Muscle layer of duodenum (tissue), 2 donors: ENCODE data around the gene MAP3K1.
"Not testable (repeated sequence)": the region's sequence is repeated elsewhere in the genome, so short reads cannot be mapped to it uniquely, and the experiment has no call there.

Experiments used
- H3K27ac ChIP-seq: one replicate; pipeline ENCODE4 v1.7.0; 2013; ENCODE audit warnings: mild to moderate bottlenecking, low read length
- H3K27me3 ChIP-seq: one replicate; pipeline ENCODE4 v1.7.0; 2013; ENCODE audit warnings: low read depth, mild to moderate bottlenecking, control low read depth, low read length
- H3K36me3 ChIP-seq, 2 donors: one replicate each; pipeline ENCODE4 v1.7.0; 2013; ENCODE audit warnings: low read length in 2 of 2, control low read depth in 1 of 2, mild to moderate bottlenecking in 1 of 2; ENCODE audit not compliant: insufficient read depth in 2 of 2, control insufficient read depth in 1 of 2
- H3K4me1 ChIP-seq, 2 donors: one replicate each; pipeline ENCODE4 v1.7.0; 2013; ENCODE audit warnings: low read length in 2 of 2, mild to moderate bottlenecking in 2 of 2, control low read depth in 1 of 2, moderate library complexity in 1 of 2; ENCODE audit not compliant: insufficient read depth in 2 of 2, control insufficient read depth in 1 of 2
- H3K4me3 ChIP-seq, 2 donors: one replicate each; pipeline ENCODE4 v1.7.0; 2013; ENCODE audit warnings: low read length in 2 of 2, low read depth in 1 of 2, mild to moderate bottlenecking in 1 of 2
- H3K9me3 ChIP-seq, 2 donors: one replicate each; pipeline ENCODE4 v1.7.0; 2013; ENCODE audit warnings: low read length in 2 of 2, control low read depth in 1 of 2, mild to moderate bottlenecking in 1 of 2; ENCODE audit not compliant: control insufficient read depth in 1 of 2
- donor health status: healthy.

MAP3K1 gene

DNA sequence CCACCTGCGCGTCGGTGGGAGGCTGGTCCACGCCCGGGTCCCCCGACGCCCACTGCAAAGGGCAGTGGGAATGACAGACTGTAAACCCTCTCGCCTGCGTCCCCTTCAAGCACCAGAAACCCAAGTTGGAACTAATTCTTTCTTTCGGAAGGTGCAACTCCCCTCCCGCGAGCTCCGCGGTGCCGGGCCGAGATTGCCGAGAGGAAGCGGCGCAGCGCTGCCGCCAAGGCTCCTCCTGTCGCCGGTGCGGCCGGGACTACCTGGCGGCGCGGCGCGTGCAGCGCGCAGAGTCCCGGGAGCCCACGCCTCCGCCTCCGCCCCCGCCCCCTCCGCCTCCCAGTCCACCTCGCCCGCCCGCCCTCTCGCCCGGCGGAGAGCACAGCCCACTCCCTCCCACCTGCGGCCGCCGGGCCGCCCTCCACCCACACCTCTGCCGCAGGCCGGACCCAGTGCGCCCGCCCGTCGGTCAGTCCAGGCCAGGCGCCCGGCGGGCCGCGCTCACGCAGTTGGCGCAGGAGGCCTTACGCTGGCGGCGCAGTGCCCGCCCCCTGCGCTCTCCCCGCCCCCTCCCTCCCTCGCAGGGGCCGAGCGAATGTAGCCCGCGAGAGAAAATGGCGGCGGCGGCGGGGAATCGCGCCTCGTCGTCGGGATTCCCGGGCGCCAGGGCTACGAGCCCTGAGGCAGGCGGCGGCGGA, at the start of gene MAP3K1:
TSS of gene MAP3K1 (plus strand) at position 587 of the 695 bp plus-strand sequence. CDS start at position 612, 25 bp downstream.
- peak within 1 kb of the TSS; percentile 83 for H3K27ac ChIP-seq
- H3K4me1 ChIP-seq = peaks cover 0 to 6% of the 10 kb centered on the region in 2 donors
- peak within 1 kb of the TSS; percentile 89 to 94 for H3K4me3 ChIP-seq
- no peaks in the 10 kb centered on the region for H3K27me3 ChIP-seq
- H3K9me3 ChIP-seq = no peaks in the 10 kb centered on the region
- H3K36me3 ChIP-seq = no peaks in the 10 kb centered on the region

DNA sequence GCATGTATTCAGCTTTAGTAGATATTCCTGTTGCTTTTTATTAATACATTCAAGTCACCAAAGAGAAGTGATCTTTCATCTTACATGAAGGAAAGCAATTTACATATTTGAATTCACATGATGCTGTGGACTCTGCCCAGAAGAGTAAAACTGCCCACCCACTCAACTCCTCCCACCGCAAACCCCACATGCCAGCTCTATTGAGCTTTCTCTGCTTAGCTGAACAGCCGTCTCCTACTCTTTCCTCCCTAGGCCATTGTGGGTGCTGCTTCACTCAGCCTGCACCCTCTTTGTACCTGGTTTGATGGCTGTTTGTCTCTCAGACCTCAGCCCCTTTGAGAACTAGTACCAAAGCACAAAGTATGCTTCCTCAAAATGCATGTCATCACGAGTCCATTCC, 48.4 kb upstream of the MAP3K1 start:
- Histone ChIP-seq H3K9me3 (no peaks in the 10 kb centered on the region), H3K27ac (no peak overlapping the region), H3K36me3 (no peaks in the 10 kb centered on the region), H3K4me1 (no peaks in the 10 kb centered on the region), H3K4me3 (no peak overlapping the region), H3K27me3 (no peaks in the 10 kb centered on the region)

DNA sequence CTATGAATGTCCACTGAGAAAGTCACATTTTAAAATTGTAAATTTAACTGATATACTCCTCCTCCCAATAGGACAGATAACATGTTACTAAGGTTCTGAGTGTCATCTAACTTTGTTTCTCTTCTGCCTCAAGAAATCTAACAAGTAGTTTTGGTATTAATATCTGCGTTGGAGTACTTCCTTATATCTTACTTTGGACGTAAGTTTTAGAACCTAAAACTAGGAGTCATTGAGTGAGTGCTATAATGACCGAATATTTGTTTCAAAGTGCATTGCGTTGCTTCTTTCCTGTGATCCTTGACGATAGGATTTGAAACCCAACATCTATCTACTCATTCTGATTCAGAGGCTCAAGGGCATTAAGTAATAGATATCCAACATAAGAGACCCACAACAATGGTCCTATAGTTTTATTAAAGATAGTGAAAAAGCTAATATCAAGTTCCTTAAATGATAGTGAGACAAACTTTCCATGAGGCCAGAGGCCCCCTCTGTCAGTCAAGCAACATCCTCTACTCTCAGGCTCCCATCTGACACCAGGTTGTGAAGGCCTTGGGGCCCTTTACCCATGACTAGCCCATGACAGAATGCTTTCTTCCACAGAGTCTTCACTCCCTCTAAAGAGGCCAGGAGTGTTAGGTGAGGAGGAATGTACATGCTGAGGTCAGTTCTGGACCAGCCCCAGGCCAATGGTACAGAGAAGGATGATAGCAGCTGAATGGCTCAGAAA, 45.3 kb upstream of the MAP3K1 start:
- Histone ChIP-seq H3K27me3 (no peaks in the 10 kb centered on the region), H3K36me3 (no peaks in the 10 kb centered on the region), H3K4me3 (no peak overlapping the region), H3K27ac (no peak overlapping the region), H3K4me1 (no peaks in the 10 kb centered on the region), H3K9me3 (no peaks in the 10 kb centered on the region)

DNA sequence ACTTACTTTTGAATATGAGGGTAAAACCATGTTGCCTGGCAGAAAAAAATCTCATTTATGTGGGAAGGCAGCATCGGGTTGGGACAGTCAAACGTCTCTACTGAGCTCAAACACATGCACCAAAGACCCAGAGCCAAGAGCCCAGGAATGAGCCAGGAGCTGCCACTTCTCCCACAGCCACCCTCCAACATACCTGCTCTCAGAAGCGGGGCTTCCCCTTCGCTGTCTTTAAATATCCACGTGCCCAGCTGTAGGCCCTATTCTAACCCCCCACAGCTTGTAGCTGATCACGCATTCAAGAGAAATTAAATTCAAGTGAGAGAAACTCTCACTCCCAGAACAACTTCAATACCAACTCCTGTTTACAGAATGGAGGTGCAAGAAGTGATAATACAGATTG, 42.6 kb upstream of the MAP3K1 start:
- Histone ChIP-seq H3K36me3 (no peaks in the 10 kb centered on the region), H3K27me3 (no peaks in the 10 kb centered on the region), H3K27ac (no peak overlapping the region), H3K9me3 (no peaks in the 10 kb centered on the region), H3K4me1 (no peaks in the 10 kb centered on the region), H3K4me3 (no peak overlapping the region)

DNA sequence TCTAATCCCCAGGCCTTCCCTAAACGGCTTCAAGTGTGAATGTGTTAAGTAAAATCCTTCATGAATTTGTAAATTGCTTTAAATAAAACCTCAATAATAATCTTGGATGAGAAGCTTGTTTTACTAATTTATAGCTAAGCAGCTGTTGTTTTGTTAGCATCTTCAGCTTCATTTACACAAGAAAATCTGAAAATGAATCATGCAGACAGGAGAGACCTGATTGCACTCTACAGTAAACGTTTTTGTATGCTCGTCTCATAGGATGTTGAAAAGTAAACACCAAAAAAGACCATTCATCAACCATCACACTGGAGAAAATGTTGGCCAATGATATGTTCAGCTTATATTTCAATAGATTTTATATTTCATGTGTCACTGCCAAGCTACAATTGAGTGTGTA, 40.4 kb upstream of the MAP3K1 start:
- Histone ChIP-seq H3K4me3 (no peak overlapping the region), H3K27ac (no peak overlapping the region), H3K27me3 (no peaks in the 10 kb centered on the region), H3K36me3 (no peaks in the 10 kb centered on the region), H3K9me3 (no peaks in the 10 kb centered on the region), H3K4me1 (no peaks in the 10 kb centered on the region)

DNA sequence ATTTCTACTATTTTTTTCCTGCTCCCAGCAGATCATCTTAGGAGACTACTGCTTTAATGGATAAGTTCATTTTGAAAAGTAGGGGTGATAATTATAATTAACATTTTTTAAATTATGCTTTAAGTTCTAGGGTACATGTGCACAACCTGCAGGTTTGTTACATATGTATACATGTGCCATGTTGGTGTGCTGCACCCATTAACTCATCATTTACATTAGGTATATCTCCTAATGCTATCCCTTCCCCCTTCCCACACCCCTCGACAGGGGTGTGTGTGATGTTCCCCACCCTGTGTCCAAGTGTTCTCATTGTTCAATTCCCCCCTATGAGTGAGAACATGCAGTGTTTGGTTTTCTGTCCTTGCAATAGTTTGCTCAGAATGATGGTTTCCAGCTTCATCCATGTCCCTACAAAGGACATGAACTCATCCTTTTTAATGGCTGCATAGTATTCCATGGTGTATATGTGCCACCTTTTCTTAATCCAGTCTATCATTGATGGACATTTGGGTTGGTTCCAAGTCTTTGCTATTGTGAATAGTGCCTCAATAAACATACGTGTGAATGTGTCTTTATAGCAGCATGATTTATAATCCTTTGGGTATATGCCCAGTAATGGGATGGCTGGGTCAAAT, 39.0 kb upstream of the MAP3K1 start:
- H3K9me3 ChIP-seq, H3K36me3 ChIP-seq, H3K4me1 ChIP-seq, H3K4me3 ChIP-seq, H3K27ac ChIP-seq, H3K27me3 ChIP-seq: not testable (repeated sequence)

DNA sequence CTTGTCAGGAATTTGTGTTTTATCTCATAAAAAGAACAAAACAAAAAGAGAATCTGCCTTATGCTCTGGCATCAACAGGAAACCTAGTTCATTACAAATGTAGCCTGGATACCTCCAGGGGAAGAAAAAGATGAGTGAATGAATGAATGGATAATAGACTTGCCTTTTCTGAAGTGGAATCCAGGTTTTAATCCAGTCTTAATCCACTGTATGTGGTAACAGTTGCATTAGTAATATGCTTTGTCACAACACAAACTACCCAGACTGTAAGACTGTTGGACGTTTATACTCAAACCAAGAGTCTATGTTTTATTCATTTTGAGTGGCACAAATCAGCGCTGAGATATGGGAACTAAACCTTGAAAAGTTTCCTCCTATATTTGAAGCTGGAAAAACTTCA, 32.1 kb upstream of the MAP3K1 start:
- Histone ChIP-seq H3K9me3 (no peaks in the 10 kb centered on the region), H3K27me3 (no peaks in the 10 kb centered on the region), H3K4me1 (no peaks in the 10 kb centered on the region), H3K27ac (no peak overlapping the region), H3K36me3 (no peaks in the 10 kb centered on the region), H3K4me3 (no peak overlapping the region)

DNA sequence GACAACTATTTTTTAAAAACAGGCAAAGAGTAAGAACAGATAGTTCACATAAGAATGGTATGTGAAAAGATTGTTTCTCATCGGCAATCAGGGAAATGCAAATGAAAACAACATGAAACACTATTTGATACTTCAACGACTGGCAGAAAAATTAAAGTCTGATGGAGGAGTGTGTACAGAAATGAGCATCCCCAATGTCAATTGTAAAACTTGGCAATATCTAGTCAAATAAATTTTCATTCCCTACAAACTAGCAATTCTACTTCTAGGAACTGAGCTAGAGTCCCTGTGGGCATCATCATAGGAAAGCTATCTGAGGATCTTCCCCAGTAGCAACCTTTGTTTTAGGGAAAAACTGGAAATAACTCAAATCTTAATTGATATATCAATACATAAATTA, 29.0 kb upstream of the MAP3K1 start:
- no peak overlapping the region for H3K27ac ChIP-seq
- H3K36me3 ChIP-seq = no peaks in the 10 kb centered on the region
- H3K4me3 ChIP-seq = no peak overlapping the region
- H3K27me3 ChIP-seq = no peaks in the 10 kb centered on the region
- H3K9me3 ChIP-seq = no peaks in the 10 kb centered on the region
- no peaks in the 10 kb centered on the region for H3K4me1 ChIP-seq

DNA sequence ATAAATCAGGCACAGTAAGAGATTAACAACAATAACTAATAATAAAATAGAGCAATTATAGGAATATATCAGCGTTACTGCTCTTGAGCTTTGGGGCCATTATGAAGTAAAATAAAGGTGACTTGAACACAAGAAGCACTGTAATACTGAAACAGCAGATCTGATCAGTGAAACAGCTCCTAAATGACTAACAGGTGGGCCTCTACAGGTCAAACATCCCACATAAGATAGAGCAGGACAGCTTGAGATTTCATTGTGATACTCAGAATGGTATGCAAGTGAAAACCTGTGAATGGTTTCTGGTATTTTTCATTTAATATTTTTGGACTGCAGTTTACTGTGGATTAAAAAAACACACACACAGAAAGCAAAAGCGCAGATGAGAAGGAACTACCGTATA, 24.0 kb upstream of the MAP3K1 start:
- Histone ChIP-seq H3K4me1 (no peaks in the 10 kb centered on the region), H3K27ac (no peak overlapping the region), H3K9me3 (no peaks in the 10 kb centered on the region), H3K27me3 (no peaks in the 10 kb centered on the region), H3K36me3 (no peaks in the 10 kb centered on the region), H3K4me3 (no peak overlapping the region)

DNA sequence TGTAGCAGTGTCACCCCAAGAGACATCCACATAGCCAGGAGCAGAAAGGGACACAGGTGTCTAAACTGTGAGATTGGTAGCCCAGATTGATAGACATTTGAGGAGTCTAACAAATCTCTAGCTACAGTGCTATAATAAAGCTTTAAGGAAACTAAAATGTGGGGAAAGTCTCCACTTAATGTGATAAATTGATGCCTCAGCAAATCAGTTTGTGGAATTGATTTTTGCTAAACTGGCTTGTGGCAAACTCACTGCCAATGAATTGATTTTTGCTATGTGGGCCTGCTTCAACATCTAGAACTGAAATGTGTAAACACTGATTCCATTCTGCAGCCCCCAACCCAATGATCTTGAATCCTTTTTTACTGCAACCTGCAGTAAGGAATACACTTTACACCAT, 16.8 kb upstream of the MAP3K1 start:
- Histone ChIP-seq H3K36me3 (no peaks in the 10 kb centered on the region), H3K4me1 (no peaks in the 10 kb centered on the region), H3K9me3 (no peaks in the 10 kb centered on the region), H3K27me3 (no peaks in the 10 kb centered on the region), H3K27ac (no peak overlapping the region), H3K4me3 (no peak overlapping the region)

DNA sequence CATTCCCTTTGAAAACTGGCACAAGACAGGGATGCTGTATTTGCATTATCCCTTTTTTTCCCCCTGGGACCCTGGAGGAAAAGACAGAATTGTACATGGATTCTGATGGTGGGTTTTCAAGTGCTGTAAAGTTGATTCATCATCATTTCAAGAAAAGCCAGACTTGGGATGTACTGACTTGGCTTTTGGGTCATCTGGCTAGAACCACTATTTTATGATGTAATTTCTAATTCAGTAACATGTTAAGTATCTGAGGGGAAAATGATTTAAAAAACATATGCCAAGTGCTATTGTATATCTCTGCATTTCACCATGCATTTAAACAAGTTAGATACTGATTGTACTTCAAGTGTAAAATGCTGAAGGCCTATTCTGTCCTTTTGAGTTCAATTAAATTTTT, 15.2 kb upstream of the MAP3K1 start:
- Histone ChIP-seq H3K27ac (no peak overlapping the region), H3K27me3 (no peaks in the 10 kb centered on the region), H3K36me3 (no peaks in the 10 kb centered on the region), H3K4me1 (no peaks in the 10 kb centered on the region), H3K9me3 (no peaks in the 10 kb centered on the region), H3K4me3 (no peak overlapping the region)
